GM23338 (cell line): ENCODE results near the gene PFKFB3. TPM values are rescaled to one million over a fixed set of nuclear protein-coding genes. Genes with fewer than 3 reads are reported as not detected.
"Not testable (repeated sequence)": the region's sequence is repeated elsewhere in the genome, so short reads cannot be mapped to it uniquely, and the experiment has no call there.

Experiments
- ATAC-seq: fragments of 200-7000 bp; cut with Tn5 transposase; 3 replicates; pipeline ENCODE4 v1.9.1; 2020
- DNase-seq: peaks from one replicate; pipeline ENCODE4 v3.0.0-alpha.2; 2015; ENCODE audit warnings: low spot score
- H2AFZ ChIP-seq: fragments of 200-600 bp; sonication (generic); 2 replicates; pipeline ENCODE4 v1.8.0; 2016; ENCODE audit warnings: antibody characterized with exemption, mild to moderate bottlenecking, moderate library complexity
- H3F3A ChIP-seq: fragments of 200-600 bp; sonication (generic); replicated peaks from 2 replicates; pipeline ENCODE4 v1.8.0; 2017; ENCODE audit warnings: antibody characterized with exemption, mixed run types, low read depth
- H3K27ac ChIP-seq: fragments of 200-600 bp; sonication (generic); 2 replicates; pipeline ENCODE4 v1.6.1; 2016; ENCODE audit warnings: low read depth
- H3K27me3 ChIP-seq: fragments of 200-600 bp; sonication (generic); 2 replicates; pipeline ENCODE4 v1.8.0; 2016; ENCODE audit warnings: mild to moderate bottlenecking, mixed run types, moderate library complexity; ENCODE audit not compliant: insufficient read depth
- H3K36me3 ChIP-seq: fragments of 200-600 bp; sonication (generic); 2 replicates; pipeline ENCODE4 v1.8.0; 2016; ENCODE audit warnings: mild to moderate bottlenecking; ENCODE audit not compliant: insufficient read depth
- H3K4me1 ChIP-seq: fragments of 200-600 bp; sonication (generic); 2 replicates; pipeline ENCODE4 v1.8.0; 2016; ENCODE audit warnings: mild to moderate bottlenecking, moderate library complexity; ENCODE audit not compliant: insufficient read depth
- H3K4me2 ChIP-seq: fragments of 200-600 bp; sonication (generic); 2 replicates; pipeline ENCODE4 v1.7.1; 2017; ENCODE audit warnings: mixed run types
- H3K4me3 ChIP-seq: fragments of 200-600 bp; sonication (generic); 2 replicates; pipeline ENCODE4 v1.6.1; 2016; ENCODE audit warnings: mixed run types
- H3K79me2 ChIP-seq: fragments of 200-600 bp; sonication (generic); replicated peaks from 2 replicates; pipeline ENCODE4 v1.8.0; 2017; ENCODE audit warnings: mild to moderate bottlenecking; ENCODE audit not compliant: insufficient read depth
- H3K9me2 ChIP-seq: fragments of 200-600 bp; sonication (generic); 2 replicates; pipeline ENCODE4 v1.8.0; 2017; ENCODE audit not compliant: insufficient read depth
- H4K20me1 ChIP-seq: fragments of 200-600 bp; sonication (generic); replicated peaks from 2 replicates; pipeline ENCODE4 v1.8.0; 2017; ENCODE audit warnings: mild to moderate bottlenecking; ENCODE audit not compliant: insufficient read depth
- H3K27ac Mint-ChIP-seq: 2 replicates; pipeline ENCODE4 v1.8.0; 2020; ENCODE audit warnings: inconsistent platforms, mild to moderate bottlenecking, moderate library complexity, mixed read lengths
- H3K27me3 Mint-ChIP-seq: 3 replicates; pipeline ENCODE4 v1.8.0; 2022; ENCODE audit warnings: low read depth, mild to moderate bottlenecking, moderate library complexity, mixed read lengths, inconsistent platforms; ENCODE audit not compliant: insufficient read depth, poor library complexity
- H3K36me3 Mint-ChIP-seq: 3 replicates; pipeline ENCODE4 v1.8.0; 2021; ENCODE audit warnings: low read depth, mild to moderate bottlenecking, inconsistent platforms, moderate library complexity, mixed read lengths
- H3K4me1 Mint-ChIP-seq: 3 replicates; pipeline ENCODE4 v1.8.0; 2020; ENCODE audit warnings: mild to moderate bottlenecking, inconsistent platforms, mixed read lengths
- H3K4me3 Mint-ChIP-seq: 3 replicates; pipeline ENCODE4 v1.8.0; 2021; ENCODE audit warnings: moderate library complexity, mild to moderate bottlenecking, inconsistent platforms, mixed read lengths
- H3K9me3 Mint-ChIP-seq: 3 replicates; pipeline ENCODE4 v1.8.0; 2020; ENCODE audit warnings: moderate library complexity, mild to moderate bottlenecking, inconsistent platforms, mixed read lengths
- STAT1 ChIP-seq: IDR thresholded peaks from one replicate; pipeline ENCODE4 v1.6.1; 2016; ENCODE audit warnings: antibody characterized with exemption; ENCODE audit not compliant: unreplicated experiment
- ZNF331 ChIP-seq: fragments of 250-450 bp; sonication (Bioruptor Pico); IDR thresholded peaks from 2 replicates; pipeline ENCODE4 v1.5.0; 2020; ENCODE audit warnings: low read depth, mild to moderate bottlenecking, moderate library complexity
- polyA plus RNA-seq: library from polyadenylated mRNA; unstranded; fragments of >200 nt; fragmentation: Nextera tagmentation; extraction: Ambion mirVana; gene quantifications from 2 replicates; pipeline ENCODE4 v1.2.1, GENCODE V29; 2016
- total RNA-seq: library from RNA; depleted of rRNA; stranded (reverse); fragments of >200 nt; shearing (Covaris generic); gene quantifications from 2 replicates; pipeline ENCODE4 v1.2.3, GENCODE V29; 2014
- TF ChIP-seq, protein P1 (sequence below): fragments of 250-450 bp; sonication (Bioruptor Pico); IDR thresholded peaks from 2 replicates; pipeline ENCODE4 v1.5.0; 2020; ENCODE audit warnings: mild to moderate bottlenecking, moderate library complexity
- TF ChIP-seq, protein P2 (sequence below), 2 experiments: fragments of 200-600 bp in 1 of 2; sonication (generic) in 1 of 2; conservative IDR thresholded peaks; 2 replicates each; pipeline versions ENCODE4 v1.5.1 to v1.6.1; 2016 to 2017; ENCODE audit warnings: antibody characterized with exemption in 2 of 2, low read depth in 2 of 2, mild to moderate bottlenecking in 2 of 2, moderate library complexity in 1 of 2

The PFKFB3 gene
- total and polyA plus RNA-seq, 2 experiments from 2014 or later = 9.5 to 26.8 TPM

GRCh38 chr10:6292741-6293151 is 90.0 kb downstream of the PFKFB3 start (continued):
- TF ChIP-seq, protein P1, sequence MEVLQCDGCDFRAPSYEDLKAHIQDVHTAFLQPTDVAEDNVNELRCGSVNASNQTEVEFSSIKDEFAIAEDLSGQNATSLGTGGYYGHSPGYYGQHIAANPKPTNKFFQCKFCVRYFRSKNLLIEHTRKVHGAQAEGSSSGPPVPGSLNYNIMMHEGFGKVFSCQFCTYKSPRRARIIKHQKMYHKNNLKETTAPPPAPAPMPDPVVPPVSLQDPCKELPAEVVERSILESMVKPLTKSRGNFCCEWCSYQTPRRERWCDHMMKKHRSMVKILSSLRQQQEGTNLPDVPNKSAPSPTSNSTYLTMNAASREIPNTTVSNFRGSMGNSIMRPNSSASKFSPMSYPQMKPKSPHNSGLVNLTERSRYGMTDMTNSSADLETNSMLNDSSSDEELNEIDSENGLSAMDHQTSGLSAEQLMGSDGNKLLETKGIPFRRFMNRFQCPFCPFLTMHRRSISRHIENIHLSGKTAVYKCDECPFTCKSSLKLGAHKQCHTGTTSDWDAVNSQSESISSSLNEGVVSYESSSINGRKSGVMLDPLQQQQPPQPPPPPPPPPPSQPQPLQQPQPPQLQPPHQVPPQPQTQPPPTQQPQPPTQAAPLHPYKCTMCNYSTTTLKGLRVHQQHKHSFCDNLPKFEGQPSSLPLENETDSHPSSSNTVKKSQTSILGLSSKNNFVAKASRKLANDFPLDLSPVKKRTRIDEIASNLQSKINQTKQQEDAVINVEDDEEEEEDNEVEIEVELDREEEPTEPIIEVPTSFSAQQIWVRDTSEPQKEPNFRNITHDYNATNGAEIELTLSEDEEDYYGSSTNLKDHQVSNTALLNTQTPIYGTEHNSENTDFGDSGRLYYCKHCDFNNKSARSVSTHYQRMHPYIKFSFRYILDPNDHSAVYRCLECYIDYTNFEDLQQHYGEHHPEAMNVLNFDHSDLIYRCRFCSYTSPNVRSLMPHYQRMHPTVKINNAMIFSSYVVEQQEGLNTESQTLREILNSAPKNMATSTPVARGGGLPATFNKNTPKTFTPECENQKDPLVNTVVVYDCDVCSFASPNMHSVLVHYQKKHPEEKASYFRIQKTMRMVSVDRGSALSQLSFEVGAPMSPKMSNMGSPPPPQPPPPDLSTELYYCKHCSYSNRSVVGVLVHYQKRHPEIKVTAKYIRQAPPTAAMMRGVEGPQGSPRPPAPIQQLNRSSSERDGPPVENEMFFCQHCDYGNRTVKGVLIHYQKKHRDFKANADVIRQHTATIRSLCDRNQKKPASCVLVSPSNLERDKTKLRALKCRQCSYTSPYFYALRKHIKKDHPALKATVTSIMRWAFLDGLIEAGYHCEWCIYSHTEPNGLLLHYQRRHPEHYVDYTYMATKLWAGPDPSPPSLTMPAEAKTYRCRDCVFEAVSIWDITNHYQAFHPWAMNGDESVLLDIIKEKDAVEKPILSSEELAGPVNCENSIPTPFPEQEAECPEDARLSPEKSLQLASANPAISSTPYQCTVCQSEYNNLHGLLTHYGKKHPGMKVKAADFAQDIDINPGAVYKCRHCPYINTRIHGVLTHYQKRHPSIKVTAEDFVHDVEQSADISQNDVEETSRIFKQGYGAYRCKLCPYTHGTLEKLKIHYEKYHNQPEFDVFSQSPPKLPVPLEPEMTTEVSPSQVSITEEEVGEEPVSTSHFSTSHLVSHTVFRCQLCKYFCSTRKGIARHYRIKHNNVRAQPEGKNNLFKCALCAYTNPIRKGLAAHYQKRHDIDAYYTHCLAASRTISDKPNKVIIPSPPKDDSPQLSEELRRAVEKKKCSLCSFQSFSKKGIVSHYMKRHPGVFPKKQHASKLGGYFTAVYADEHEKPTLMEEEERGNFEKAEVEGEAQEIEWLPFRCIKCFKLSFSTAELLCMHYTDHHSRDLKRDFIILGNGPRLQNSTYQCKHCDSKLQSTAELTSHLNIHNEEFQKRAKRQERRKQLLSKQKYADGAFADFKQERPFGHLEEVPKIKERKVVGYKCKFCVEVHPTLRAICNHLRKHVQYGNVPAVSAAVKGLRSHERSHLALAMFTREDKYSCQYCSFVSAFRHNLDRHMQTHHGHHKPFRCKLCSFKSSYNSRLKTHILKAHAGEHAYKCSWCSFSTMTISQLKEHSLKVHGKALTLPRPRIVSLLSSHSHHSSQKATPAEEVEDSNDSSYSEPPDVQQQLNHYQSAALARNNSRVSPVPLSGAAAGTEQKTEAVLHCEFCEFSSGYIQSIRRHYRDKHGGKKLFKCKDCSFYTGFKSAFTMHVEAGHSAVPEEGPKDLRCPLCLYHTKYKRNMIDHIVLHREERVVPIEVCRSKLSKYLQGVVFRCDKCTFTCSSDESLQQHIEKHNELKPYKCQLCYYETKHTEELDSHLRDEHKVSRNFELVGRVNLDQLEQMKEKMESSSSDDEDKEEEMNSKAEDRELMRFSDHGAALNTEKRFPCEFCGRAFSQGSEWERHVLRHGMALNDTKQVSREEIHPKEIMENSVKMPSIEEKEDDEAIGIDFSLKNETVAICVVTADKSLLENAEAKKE (CRISPR knock-in tag) = no peak
- no peak for TF ChIP-seq ZNF331
- TF ChIP-seq, protein P2, sequence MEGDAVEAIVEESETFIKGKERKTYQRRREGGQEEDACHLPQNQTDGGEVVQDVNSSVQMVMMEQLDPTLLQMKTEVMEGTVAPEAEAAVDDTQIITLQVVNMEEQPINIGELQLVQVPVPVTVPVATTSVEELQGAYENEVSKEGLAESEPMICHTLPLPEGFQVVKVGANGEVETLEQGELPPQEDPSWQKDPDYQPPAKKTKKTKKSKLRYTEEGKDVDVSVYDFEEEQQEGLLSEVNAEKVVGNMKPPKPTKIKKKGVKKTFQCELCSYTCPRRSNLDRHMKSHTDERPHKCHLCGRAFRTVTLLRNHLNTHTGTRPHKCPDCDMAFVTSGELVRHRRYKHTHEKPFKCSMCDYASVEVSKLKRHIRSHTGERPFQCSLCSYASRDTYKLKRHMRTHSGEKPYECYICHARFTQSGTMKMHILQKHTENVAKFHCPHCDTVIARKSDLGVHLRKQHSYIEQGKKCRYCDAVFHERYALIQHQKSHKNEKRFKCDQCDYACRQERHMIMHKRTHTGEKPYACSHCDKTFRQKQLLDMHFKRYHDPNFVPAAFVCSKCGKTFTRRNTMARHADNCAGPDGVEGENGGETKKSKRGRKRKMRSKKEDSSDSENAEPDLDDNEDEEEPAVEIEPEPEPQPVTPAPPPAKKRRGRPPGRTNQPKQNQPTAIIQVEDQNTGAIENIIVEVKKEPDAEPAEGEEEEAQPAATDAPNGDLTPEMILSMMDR (conservative IDR thresholded peaks at IDR 0.05; ENCODE audit: low read depth in 2 of 2) = no peak
- TF ChIP-seq STAT1 = no peak

DNA sequence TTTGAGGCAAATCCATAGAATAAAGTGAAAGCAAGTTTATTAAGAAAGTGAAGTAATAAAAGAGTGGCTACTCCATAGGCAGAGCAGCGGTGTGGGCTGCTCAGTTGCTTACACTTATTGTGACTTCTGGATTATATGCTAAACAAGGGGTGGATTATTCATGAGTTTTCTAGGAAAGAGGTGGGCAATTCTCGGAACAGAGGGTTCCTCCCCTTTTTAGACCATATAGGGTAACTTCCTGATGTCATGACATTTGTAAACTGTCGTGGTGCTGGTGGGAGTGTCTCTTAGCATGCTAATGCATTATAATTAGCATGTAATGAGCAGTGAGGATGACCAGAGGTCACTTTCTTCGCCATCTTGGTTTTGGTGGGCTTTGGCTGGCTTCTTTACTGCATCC is 93.7 kb downstream of the PFKFB3 start:
- H3K4me1 Mint-ChIP-seq, H3K27me3 Mint-ChIP-seq, H3K4me3 ChIP-seq, H3K79me2 ChIP-seq, ATAC-seq, H2AFZ ChIP-seq, H3F3A ChIP-seq, H3K4me1 ChIP-seq, H4K20me1 ChIP-seq, H3K27ac ChIP-seq, H3K4me3 Mint-ChIP-seq, H3K36me3 Mint-ChIP-seq, H3K4me2 ChIP-seq, H3K9me2 ChIP-seq, H3K27ac Mint-ChIP-seq, H3K36me3 ChIP-seq, DNase-seq, H3K27me3 ChIP-seq, H3K9me3 Mint-ChIP-seq: not testable (repeated sequence)
